Measurements from ENCODE around the gene CPT1B. TPM values are rescaled to one million over a fixed set of nuclear protein-coding genes. Genes with fewer than 3 reads are reported as not detected.

The CPT1B gene
- total RNA-seq, 6 donors from 2014 or later, result 7.3 to 54.5 (median 19.4) TPM

GRCh38 chr22:50625131-50625567 lies 46.9 kb upstream of the CPT1B start:
- DNase-seq, result peak in 1 of 2 donors; percentile 79
- TF ChIP-seq POLR2AphosphoS5 (IDR thresholded peaks at IDR 0.05), result no peak
- TF ChIP-seq POLR2A (IDR thresholded peaks at IDR 0.05), result no peak
- no peak for TF ChIP-seq CTCF (IDR thresholded peaks at IDR 0.05)
- no peak for TF ChIP-seq EP300 (IDR thresholded peaks at IDR 0.05)

GRCh38 chr22:50624347-50625130 lies 46.3 kb upstream of the CPT1B start:
- ATAC-seq (ENCODE audit: low FRiP score in 2 of 2) (no peak), DNase-seq (no peak)
- peaks cover 0 to 23% (median 6%) of the 10 kb centered on the region in 4 donors for H3K36me3 ChIP-seq
- WGBS, 2 donors, result 83 to 85% methylated on average over 11 to 13 of the region's 16 CpGs
- no peak overlapping the region for H3K27ac ChIP-seq
- no peak overlapping the region for H3K4me3 ChIP-seq
- H3K4me1 ChIP-seq, result peaks cover 35 to 57% (median 48%) of the 10 kb centered on the region in 4 donors
- no peak for TF ChIP-seq POLR2AphosphoS5 (IDR thresholded peaks at IDR 0.05)
- no peak for TF ChIP-seq EP300 (IDR thresholded peaks at IDR 0.05)
- no peak for TF ChIP-seq POLR2A (IDR thresholded peaks at IDR 0.05)
- TF ChIP-seq CTCF (IDR thresholded peaks at IDR 0.05), result no peak
- H3K9me3 ChIP-seq, result no peaks in the 10 kb centered on the region
- no peaks in the 10 kb centered on the region for H3K27me3 ChIP-seq

More at GRCh38 chr22:50625131-50625567, 46.9 kb upstream of the CPT1B start:
- WGBS, 2 donors, result 40 to 85% methylated on average over 1 to 14 of the region's 14 CpGs
- no peak overlapping the region for H3K27ac ChIP-seq
- peaks cover 0 to 23% (median 6%) of the 10 kb centered on the region in 4 donors for H3K36me3 ChIP-seq
- no peak for ATAC-seq (ENCODE audit: low FRiP score in 2 of 2)
- no peaks in the 10 kb centered on the region for H3K27me3 ChIP-seq
- H3K4me1 ChIP-seq, result peaks cover 32 to 52% (median 43%) of the 10 kb centered on the region in 4 donors
- H3K4me3 ChIP-seq, result no peak overlapping the region
- H3K9me3 ChIP-seq, result no peaks in the 10 kb centered on the region

GRCh38 chr22:50622723-50623327 lies 44.6 kb upstream of the CPT1B start:
- peak overlapping the region in 3 of 4 donors; percentile 53 to 79 (median 60) for H3K27ac ChIP-seq
- no peak overlapping the region for H3K4me3 ChIP-seq
- peaks cover 35 to 48% (median 41%) of the 10 kb centered on the region in 4 donors for H3K4me1 ChIP-seq
- no peaks in the 10 kb centered on the region for H3K9me3 ChIP-seq
- ATAC-seq (ENCODE audit: low FRiP score in 2 of 2), result no peak
- peaks cover 0 to 23% (median 6%) of the 10 kb centered on the region in 4 donors for H3K36me3 ChIP-seq
- WGBS, 2 donors, result 63 to 67% methylated on average over 15 to 16 of the region's 16 CpGs
- DNase-seq, result peak; percentile 49 to 54
- TF ChIP-seq POLR2A (IDR thresholded peaks at IDR 0.05) (no peak), EP300 (IDR thresholded peaks at IDR 0.05) (no peak), CTCF (IDR thresholded peaks at IDR 0.05) (no peak), POLR2AphosphoS5 (IDR thresholded peaks at IDR 0.05) (no peak)
- no peaks in the 10 kb centered on the region for H3K27me3 ChIP-seq

- Histone ChIP-seq H3K27me3 (no peaks in the 10 kb centered on the region), H3K36me3 (peaks cover 0 to 23% (median 6%) of the 10 kb centered on the region in 4 donors), H3K9me3 (no peaks in the 10 kb centered on the region), H3K4me3 (peak overlapping the region in 3 of 4 donors; percentile 12 to 43 (median 40)), H3K27ac (peak overlapping the region; percentile 44 to 79 (median 56)), H3K4me1 (peaks cover 31 to 43% (median 36%) of the 10 kb centered on the region in 4 donors)
- 21 to 24% methylated on average over 18 of the region's 18 CpGs for WGBS, 2 donors
- ATAC-seq (ENCODE audit: low FRiP score in 2 of 2) (no peak), DNase-seq (peak in 1 of 2 donors; percentile 34)
- no peak for TF ChIP-seq CTCF (IDR thresholded peaks at IDR 0.05)
- no peak for TF ChIP-seq POLR2AphosphoS5 (IDR thresholded peaks at IDR 0.05)
- no peak for TF ChIP-seq EP300 (IDR thresholded peaks at IDR 0.05)
- peak in 1 of 4 donors; percentile 1 for TF ChIP-seq POLR2A (IDR thresholded peaks at IDR 0.05)
These were observed 43.9 kb upstream of the CPT1B start for GRCh38 chr22:50621948-50622722.
